HG03378 (cell line): Measurements from ENCODE around the gene GLB1L3.
"Not testable (repeated sequence)": the region's sequence is repeated elsewhere in the genome, so short reads cannot be mapped to it uniquely, and the experiment has no call there.

Source experiments
- ATAC-seq: cut with Tn5 transposase; IDR thresholded peaks from one replicate; pipeline ENCODE4 v1.9.1; 2021; ENCODE audit warnings: mild to moderate bottlenecking, moderate library complexity; ENCODE audit not compliant: unreplicated experiment

GLB1L3 gene

DNA sequence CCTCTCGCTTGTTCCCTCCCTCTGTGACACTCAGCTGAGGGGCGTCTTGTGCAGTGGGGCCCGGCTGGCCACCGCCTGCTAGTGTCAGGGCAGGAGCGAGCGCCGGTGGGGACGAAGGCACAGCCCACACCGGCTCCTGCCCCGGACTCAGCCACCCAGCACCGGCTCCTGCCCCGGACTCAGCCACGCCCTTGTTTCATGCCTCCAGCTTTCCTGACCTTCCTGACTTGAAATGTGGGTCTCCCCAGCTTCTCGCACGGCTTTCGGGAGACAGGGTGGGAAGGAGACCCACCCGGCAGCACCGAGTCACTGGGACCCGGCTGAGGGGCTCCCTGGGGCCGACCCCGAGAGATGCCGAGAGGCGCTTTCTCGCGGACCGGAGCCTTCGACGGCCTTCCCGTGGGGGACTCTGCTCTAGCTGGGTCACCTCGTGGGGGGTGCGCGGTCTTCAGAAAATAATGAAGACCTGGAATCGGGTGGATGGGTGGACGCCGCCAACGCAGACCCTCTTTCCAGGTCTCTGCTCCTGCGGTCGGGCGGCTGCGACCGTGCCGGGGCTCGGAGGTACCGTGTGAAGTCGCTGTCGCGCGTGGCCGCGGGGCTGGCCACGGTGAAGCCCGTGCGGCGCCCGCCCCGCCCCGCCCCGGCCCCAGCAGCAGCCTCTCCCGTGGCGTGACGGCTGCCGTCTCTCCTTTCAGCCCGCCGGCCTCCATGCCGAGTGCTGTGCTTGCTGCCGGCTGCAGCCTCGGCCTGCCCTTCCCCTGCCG lies 65.8 kb downstream of the GLB1L3 start:
- no peak for ATAC-seq

DNA sequence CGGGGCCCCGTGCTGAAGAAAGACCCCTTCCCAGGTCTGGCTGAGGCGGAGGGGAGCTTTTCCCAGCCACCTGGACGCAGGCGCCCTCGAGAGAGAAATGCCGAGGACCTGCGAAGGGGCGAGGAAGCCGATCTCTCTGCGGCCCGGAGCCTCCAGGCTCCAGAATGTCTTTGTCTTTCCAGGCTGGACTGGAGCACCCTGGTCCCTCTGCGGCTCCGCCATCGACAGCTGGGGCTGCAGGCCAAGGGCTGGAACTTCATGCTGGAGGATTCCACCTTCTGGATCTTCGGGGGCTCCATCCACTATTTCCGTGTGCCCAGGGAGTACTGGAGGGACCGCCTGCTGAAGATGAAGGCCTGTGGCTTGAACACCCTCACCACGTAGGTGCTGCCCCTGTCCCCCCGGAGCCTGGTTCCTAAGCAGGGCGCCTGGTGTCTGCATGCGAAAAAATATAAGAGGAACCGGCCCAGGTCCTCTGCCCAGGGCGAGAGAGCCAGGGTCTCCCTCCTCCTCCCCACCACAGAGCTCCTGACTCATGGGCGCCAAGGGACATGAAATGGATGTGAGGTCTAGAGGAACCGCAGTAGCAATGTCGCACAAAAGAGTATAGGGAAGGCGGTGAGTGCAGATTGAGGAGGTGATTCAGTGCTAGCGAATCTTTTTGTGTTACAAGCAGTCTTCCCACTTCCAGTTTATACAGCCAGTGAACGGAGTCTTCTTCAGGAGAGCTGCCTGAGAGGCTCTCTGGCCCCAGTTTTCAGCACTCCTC lies 66.6 kb downstream of the GLB1L3 start:
- ATAC-seq: no peak

DNA sequence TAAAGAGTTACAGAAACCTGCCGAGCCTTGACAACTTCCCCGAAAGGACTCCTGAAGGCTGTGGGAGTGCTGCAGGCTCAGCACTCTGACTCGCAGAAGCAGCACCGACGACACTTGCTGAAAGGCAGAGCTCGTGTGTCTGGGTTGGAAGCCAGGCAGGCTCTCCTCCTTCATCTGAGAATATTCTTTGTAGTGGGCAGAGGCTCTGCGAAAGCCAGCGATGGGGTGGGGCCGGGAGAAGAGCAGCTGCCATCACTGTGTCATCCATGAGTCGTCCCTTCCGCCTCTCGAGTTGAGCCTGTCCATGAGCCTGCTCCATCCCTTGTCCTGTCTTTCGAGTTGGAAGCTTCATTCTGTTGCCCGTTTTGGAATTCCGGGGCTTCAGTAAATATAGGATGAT lies 67.5 kb downstream of the GLB1L3 start:
- ATAC-seq: no peak

DNA sequence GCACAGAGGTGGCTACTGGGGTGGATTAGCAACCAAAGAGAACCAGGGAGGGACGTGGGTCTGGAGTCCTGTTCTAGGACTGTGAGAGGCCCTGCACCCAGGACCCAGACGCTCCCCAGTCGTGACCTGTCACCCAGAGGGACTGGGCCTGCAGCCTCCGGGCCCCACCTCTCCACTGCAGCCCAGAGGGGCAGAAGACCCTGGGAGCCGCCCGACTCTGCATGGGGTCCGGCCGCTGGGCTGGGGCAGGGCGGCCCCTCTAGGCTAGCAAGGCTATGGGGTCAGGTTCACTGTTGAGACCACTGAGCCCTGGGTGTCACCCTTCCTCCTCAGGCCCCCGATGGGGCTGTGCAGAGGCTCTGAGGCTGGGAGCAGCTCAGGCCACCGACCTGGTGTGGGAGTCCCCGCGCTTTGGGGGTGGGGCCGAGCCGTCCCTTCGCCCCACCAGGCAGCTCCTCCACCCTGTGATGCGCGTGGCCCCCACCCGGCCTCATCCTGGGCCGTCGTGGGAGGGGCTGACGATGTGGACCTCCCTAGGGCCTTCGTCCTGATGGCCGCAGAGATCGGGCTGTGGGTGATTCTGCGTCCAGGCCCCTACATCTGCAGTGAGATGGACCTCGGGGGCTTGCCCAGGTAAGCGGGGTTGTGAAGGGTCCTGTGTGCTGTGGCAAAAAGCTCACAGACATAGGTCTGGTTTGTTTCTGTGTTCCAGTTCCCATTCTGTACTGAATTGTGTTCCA lies 68.5 kb downstream of the GLB1L3 start:
- not testable (repeated sequence) for ATAC-seq

DNA sequence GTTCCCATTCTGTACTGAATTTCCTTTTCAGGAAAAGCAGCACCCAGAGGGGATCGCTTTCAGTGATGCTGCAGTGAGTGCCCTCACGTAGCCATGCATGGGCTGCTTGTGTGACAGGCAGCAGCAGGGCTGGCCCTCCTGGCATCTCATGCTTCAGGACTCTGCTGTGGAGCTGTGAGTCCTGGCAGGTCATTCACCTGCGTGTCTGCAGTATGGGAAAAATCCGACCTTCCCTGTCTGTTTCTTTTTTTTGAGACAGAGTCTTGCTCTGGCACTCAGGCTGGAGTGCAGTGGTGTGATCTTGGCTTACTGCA lies 69.0 kb downstream of the GLB1L3 start:
- no peak for ATAC-seq

DNA sequence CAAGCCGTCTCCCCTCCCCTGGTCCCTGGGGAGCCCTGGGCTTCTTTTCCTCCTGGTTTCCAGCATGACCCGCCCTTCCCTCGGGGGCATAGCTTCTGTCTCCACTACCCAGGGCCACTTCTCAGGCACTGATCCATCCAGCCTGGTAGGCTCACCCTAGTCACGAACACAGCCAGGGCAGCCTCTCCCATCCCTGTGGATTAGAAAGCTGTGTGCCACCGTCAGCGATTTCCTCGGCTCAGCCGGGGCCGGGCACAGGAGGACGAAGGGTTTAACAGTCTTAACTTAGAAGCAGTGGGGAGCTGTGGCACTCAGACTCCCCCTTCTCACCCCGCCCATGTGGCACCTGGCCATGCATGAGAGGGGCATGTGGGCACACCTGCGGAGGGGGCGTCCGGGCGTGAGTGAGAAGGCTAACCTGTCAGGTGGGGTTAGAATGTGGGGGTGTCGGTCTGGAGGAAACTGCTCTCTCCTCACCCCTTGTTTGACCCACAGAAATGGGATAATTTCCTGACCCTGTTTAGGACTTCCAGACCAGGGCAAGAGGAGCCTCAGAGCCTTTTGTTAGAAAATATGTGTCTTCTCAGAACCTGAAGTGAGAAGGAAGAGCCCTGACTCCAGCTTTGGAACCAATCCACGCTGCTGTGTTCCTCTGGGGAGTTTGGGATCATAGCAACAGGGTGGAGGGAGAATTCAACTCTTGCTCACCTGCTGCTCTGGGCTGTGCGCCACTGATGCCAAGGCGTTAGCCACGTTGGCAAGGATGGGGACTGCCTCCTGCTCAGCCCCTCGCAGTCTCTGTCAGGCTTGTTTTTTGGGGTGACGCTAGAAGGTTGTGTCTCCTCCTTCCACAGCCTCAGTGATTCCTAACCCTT lies 70.2 kb downstream of the GLB1L3 start:
- ATAC-seq: no peak

DNA sequence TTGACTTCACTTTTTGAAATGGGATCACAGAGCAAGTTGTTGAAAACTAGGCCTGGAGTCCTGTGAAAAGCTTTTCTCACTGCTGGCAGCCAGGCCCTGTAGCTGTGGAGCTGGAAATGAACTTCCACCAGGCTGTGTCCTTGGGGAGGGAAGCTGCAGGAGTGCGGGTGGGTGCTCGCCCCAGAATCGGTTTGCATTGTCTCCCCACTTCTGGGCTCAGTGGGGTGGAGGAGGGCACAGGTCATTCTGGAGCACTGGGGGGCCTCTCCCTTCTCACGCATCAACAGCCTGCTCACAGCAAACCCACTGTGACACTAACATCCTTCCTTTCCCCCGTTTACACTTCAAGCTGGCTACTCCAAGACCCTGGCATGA lies 70.8 kb downstream of the GLB1L3 start:
- ATAC-seq: no peak

DNA sequence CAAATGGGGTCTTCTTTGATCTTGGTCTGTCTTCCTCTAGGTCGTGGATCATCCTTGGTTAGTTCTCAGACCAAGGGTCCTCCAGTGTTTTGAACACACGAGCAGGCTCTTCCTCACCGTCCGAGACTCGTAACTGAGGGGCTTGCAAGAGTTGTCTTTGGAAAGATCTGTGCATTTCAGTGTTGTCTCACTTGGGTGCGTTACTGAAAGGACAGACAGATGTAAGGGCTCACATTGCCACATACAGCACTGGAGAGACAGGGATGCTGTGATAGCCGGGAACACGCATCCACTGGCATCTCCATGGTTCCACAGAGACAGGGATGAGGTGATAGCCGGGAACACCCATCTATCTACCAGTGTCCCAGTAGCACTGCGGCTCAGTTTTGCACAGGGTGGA lies 71.3 kb downstream of the GLB1L3 start:
- no peak for ATAC-seq

DNA sequence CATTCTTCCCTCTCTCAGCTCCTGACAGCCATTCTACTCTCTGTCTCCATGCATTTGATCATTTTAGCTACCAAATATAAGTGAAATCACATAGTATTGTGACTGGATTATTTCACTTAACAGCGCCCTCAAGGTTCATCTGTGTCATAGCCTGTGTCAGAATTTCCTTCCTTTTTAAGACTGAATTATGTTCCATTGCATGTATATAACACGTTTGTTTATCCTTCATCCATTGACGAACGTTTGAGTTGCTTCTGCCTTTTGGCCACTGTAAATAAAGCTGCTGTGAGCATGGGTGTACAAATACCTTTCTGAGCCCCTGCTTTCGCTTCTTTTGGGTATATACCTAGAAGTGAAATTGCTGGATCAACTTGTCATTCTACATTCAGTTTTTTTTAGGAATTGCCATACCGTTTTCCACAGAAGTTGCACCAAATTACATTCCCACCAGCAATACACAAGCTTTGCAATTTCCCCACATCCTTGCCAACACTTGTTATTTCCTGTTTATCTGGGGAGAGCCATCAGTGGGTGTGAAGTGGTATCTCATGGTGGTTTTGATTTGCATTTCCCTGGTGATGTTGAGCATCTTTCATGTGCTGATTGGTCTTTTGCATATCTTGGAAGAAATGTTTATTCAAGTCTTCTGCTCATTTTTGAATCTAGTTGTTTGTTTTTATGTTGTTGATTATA lies 73.1 kb downstream of the GLB1L3 start:
- no peak for ATAC-seq

DNA sequence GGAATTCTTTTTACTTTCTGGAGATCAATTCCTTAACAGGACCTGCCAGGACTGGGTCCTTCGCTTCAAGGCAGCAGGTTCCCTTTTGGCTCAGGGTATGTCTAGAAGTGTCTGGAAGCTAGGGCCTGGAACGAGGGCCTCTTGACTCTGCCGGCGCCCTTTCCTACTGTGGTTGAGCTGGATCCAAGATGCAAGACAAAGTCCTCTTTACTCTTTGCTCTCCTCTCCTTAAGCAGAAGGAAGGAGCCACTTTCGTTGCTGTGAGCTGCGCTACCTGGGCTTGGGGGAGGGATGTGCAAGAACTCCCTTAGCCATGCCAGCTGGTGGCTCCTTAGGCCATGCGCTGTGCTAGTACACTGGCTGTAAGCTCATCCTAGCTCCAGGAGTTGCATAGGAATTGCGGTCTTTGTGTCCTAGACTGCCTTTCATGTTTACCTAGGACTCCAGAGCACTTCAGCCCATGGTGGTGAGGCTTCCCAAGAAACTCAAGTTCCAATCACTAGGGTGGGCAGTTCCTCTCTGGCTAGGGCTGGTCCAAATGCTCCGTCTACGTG lies 73.7 kb downstream of the GLB1L3 start:
- no peak for ATAC-seq

DNA sequence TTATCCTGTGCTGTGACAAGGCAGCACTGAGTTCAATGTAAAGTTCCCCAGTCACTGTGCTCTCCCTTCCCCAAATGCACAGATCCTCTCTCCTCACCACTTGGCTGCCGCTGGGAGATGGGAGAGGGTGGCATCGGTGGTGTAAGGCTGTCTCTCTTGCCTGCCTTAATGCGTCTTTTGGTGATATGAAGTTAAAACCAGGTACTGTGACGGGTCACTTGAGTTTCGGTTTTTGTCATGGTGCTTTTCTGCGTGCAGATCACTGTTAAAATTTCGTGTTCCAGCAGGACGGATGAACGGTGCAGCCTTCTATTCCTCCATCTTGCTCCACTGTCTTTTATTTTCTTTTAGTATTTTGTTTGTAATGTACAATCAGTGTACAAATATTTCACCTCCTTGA lies 74.2 kb downstream of the GLB1L3 start:
- peak; percentile 67 for ATAC-seq

DNA sequence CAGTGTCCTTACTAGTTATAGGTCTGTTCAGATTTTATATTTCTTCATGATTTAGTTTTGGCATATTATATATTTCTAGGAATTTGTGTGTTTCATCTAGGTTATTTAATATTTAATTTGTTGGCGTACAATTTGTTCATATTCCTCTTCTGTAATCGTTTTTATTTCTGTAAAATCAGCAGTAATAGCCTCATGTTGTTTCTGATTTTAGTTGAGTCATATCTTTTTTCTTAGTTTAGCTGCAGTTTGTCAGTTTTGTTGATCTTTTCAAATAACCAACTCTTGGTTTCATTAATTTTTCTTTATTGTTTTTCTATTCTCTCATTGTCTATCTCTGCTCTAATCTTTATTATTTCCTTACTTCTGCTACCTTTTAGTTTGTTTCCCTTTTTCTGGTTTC lies 75.9 kb downstream of the GLB1L3 start:
- ATAC-seq: no peak

DNA sequence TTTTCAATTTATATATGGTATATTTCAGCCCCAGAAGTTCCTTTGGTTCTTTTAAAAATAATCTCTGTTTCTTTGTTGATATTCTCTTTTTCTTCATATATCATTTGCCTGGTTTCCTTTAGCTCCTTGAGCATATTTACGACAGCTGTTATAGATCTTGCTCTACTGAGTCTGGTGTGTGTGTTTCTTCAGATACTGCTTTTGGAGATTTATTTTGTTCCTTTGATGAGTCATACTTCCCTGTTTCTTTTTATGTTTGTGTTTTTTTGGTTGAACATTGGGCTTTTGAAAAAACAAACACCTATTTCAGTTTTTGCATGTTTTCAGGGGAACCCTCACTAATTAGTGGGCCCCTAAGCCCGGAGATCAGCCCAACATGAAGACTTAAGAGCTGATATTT lies 79.0 kb downstream of the GLB1L3 start:
- no peak for ATAC-seq

DNA sequence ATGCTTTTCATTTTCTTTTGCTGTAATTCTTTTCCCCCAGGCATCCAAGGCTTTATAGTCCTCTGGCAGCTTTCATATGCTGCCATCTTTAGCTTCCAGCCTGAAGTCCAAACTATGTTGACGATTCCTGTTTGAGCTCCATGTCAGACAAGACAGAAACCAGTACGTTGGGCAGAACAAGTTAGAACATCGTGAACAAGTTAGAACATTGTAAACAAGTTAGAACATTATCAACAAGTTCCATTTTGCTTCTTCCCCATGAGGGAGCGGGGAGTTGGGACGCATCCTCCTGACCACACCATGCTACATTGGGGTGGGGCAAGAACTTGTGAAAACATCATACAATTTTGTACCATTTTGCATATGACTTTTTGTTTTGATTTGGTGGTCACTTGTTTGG lies 79.5 kb downstream of the GLB1L3 start:
- no peak for ATAC-seq

DNA sequence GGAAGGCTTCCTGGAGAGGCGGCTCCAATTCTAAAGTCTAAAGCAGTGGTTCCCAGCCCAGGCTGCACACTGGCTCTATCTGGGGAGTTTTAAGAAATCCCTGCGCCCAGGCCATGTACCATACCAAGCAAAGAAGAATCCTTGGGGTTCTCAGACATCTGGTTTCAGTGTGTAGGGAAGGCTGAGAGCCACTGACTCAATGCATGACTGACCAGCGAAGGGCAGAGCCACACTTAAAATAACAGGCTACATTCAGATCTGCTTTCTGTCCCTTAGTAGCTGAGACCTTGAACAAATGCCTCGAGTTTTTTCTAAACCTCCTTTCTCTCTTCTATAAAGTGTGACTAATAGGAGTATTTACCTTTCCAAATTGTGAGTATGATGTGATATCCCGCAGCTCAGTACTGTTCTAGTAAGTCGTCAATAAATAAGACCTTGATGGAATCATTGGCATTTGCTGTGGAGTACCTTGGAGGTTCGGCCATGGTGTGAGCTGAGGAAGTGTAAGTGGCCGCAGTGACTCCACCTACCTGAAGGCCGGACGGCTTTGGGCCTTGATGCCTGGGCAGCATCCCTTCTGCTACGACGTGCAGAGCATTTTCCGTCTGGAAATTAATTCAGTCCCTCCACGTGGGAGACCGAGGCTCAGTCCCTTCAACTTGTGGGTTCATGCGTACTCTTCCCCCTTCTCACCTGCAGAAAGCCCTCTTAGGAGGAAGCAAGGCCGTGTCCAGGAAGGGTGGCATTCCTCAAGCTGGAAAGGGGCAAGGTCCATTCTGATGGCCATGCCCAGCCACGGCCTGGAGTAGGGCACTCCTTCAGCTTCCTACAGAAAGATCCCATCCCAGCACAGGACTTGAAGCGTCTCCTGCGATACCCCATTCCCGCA lies 80.7 kb downstream of the GLB1L3 start:
- ATAC-seq: no peak

DNA sequence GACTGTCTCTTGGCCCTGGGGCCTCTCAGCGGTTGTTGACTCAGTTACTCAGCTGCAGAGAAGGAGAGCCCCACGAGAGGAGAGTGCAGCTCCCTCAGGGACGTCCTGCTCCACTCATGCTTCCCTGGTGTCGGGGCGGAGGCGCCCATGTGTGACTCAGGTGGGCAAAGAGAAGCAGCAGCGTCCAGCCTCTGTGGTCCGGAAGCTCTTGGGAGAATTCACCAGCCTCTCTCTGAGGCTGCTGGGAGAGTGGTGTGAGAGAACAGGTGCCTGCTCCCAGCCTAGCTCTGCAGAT lies 81.3 kb downstream of the GLB1L3 start:
- no peak for ATAC-seq

DNA sequence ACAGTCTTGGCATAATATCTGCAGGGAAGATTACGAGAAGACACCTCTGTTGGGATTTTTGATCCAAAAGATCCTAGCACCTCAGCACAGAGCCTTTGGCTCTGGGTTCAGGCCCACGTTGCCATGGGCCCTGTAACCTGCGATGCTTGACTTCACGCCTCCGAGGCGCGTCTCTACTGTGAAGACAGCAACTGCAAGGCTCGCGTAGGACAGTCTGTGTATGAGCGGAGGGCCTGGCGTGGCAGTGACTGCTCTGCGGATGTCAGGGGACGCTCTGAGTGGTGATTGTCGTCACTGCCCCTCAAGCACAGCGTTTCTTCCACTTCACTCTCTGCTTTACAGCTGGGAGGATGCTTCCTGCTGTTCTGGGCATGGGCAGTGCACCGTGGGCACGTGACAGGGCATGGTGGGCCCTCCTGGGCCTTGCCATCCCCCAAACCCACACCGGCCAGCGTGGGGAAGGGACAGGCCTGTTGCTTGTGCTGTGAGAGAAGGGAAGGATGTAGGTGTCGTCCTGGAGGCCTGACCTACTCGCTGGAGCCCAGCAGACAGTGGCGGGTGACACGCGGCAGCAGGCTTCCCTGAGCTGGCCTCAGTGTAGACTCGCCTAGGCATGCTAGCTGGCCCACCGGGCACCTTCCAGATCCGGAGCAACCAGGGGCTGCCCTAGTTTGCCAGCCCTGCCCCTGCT lies 82.1 kb downstream of the GLB1L3 start:
- ATAC-seq: no peak

DNA sequence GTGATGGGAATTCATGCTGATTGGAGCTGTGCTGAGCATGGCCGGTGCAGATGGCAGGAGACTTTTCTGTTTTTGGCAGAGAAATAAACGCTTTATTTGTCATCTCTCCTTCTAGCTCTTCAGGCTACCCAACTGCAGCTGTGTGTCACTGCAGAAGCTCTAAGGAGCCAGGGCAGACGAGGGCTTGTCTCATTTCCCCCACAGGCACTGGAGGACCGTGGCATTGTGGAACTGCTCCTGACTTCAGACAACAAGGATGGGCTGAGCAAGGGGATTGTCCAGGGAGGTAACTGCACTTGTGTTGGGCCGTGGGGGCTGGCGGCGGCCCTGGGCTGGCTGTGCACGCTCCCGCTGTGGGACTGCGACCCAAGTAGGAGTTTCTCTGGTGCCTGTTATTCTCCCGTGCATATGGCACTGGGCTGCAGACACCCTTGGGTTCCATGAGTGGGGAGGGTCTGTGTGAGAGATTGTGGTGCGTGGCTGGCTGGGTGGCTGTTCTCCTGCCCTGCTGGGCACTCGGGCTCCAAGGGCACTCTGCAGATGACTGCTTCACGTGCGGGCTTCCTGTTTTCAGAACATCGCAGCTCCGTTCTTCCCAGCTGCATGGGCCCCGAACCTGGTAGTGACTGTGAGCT lies 82.8 kb downstream of the GLB1L3 start:
- no peak for ATAC-seq
